Tibial nerve (tissue), 4 donors: ENCODE measurements around the gene CLEC9A.

Experiments
- EP300 ChIP-seq, 2 donors: sonication (generic); formaldehyde crosslinking; IDR thresholded peaks; one replicate each; pipeline ENCODE4 v1.6.1; 2017; ENCODE audit warnings: antibody characterized with exemption in 2 of 2, mild to moderate bottlenecking in 1 of 2
- POLR2A ChIP-seq, 2 donors: fragments of 450-650 bp; IDR thresholded peaks; one replicate each; pipeline ENCODE4 v1.6.1; 2017; ENCODE audit warnings: antibody characterized with exemption in 2 of 2, mild to moderate bottlenecking in 2 of 2, moderate library complexity in 2 of 2
- TF ChIP-seq, protein P1 (sequence below), 5 experiments: fragments of 200-600 bp in 3 of 5; fragments of 450-650 bp in 2 of 5; sonication (generic) in 3 of 5; IDR thresholded peaks; one replicate each; pipeline ENCODE4 v1.5.1; 2016 to 2019; ENCODE audit warnings: antibody characterized with exemption in 5 of 5, mild to moderate bottlenecking in 3 of 5, moderate library complexity in 2 of 5

DNA sequence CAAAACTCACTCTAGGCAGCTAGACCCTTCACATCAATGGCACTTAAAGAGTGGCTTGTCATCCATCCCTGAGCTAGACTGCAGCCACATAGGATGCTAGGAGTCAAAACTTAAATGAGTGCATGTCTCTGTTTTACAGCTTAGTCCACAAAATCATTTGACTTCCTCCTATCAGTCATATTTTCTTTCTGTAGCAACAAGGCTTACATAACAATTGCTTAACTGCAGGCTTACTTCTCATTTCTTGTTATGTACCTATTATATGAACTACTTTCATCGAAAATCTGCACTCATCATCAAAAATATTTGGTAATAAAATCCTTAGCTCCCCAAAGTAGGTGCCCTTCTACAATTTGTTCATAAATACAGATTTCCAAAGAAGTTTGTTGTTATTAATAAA is 38.2 kb downstream of the CLEC9A start:
- TF ChIP-seq, protein P1, sequence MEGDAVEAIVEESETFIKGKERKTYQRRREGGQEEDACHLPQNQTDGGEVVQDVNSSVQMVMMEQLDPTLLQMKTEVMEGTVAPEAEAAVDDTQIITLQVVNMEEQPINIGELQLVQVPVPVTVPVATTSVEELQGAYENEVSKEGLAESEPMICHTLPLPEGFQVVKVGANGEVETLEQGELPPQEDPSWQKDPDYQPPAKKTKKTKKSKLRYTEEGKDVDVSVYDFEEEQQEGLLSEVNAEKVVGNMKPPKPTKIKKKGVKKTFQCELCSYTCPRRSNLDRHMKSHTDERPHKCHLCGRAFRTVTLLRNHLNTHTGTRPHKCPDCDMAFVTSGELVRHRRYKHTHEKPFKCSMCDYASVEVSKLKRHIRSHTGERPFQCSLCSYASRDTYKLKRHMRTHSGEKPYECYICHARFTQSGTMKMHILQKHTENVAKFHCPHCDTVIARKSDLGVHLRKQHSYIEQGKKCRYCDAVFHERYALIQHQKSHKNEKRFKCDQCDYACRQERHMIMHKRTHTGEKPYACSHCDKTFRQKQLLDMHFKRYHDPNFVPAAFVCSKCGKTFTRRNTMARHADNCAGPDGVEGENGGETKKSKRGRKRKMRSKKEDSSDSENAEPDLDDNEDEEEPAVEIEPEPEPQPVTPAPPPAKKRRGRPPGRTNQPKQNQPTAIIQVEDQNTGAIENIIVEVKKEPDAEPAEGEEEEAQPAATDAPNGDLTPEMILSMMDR (IDR thresholded peaks at IDR 0.05) = no peak
- TF ChIP-seq POLR2A (IDR thresholded peaks at IDR 0.05) (no peak), EP300 (IDR thresholded peaks at IDR 0.05) (peak in 1 of 2 donors; percentile 49)
